PC-3 (cell line): ENCODE measurements around the gene TBX15.

Source experiments
- EZH2 ChIP-seq: fragments of 300-600 bp; sonication (generic); IDR thresholded peaks from one replicate; pipeline ENCODE4 v1.6.1; 2017; ENCODE audit warnings: antibody characterized with exemption, mild to moderate bottlenecking, low read length; ENCODE audit not compliant: unreplicated experiment
- EZH2phosphoT487 ChIP-seq: fragments of 300-600 bp; sonication (generic); IDR thresholded peaks from 2 replicates; pipeline ENCODE4 v1.6.1; 2018; ENCODE audit warnings: mild to moderate bottlenecking, antibody characterized with exemption, low read length, borderline replicate concordance
- TF ChIP-seq, protein P1 (sequence below): fragments of 300-600 bp; sonication (generic); conservative IDR thresholded peaks from 2 replicates; pipeline ENCODE4 v1.5.1; 2017; ENCODE audit warnings: antibody characterized with exemption, low read depth, mild to moderate bottlenecking, low read length

GRCh38 chr1:118871582-118872171, 116.5 kb downstream of the TBX15 start:
- TF ChIP-seq, protein P1, sequence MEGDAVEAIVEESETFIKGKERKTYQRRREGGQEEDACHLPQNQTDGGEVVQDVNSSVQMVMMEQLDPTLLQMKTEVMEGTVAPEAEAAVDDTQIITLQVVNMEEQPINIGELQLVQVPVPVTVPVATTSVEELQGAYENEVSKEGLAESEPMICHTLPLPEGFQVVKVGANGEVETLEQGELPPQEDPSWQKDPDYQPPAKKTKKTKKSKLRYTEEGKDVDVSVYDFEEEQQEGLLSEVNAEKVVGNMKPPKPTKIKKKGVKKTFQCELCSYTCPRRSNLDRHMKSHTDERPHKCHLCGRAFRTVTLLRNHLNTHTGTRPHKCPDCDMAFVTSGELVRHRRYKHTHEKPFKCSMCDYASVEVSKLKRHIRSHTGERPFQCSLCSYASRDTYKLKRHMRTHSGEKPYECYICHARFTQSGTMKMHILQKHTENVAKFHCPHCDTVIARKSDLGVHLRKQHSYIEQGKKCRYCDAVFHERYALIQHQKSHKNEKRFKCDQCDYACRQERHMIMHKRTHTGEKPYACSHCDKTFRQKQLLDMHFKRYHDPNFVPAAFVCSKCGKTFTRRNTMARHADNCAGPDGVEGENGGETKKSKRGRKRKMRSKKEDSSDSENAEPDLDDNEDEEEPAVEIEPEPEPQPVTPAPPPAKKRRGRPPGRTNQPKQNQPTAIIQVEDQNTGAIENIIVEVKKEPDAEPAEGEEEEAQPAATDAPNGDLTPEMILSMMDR: no peak
- TF ChIP-seq EZH2 (no peak), EZH2phosphoT487 (no peak)
